Stomach (tissue), 9 donors: ENCODE measurements around the gene GRB2. TPM values are rescaled to one million over a fixed set of nuclear protein-coding genes. Genes with fewer than 3 reads are reported as not detected.

Experiments
- DNase-seq, 2 donors: peaks; one replicate each; pipeline versions ENCODE4 v3.0.0 to v3.0.0-alpha.2; 2013 to 2019
- H3K27ac ChIP-seq, 5 donors: fragments of 200-600 bp in 4 of 5; sonication (generic) in 4 of 5; one replicate each; pipeline ENCODE4 v1.5.1; 2013 to 2019; ENCODE audit warnings: mild to moderate bottlenecking in 1 of 5, moderate library complexity in 1 of 5
- H3K27me3 ChIP-seq, 3 donors: fragments of 200-600 bp; sonication (generic); one replicate each; pipeline ENCODE4 v1.5.1; 2017 to 2019; ENCODE audit warnings: mixed run types in 1 of 3
- H3K36me3 ChIP-seq, 4 donors: fragments of 200-600 bp; sonication (generic); 1 replicate in 3 of 4; 2 replicates in 1 of 4; pipeline ENCODE4 v1.5.1; 2016 to 2019
- H3K4me1 ChIP-seq, 4 donors: fragments of 200-600 bp; sonication (generic); one replicate each; pipeline ENCODE4 v1.5.1; 2016 to 2019
- H3K4me3 ChIP-seq, 4 donors: fragments of 200-600 bp; sonication (generic) in 3 of 4; one replicate each; pipeline ENCODE4 v1.5.1; 2016 to 2019; ENCODE audit warnings: mild to moderate bottlenecking in 1 of 4
- H3K9me3 ChIP-seq, 4 donors: fragments of 200-600 bp; sonication (generic); one replicate each; pipeline ENCODE4 v1.5.1; 2016 to 2019
- EP300 ChIP-seq: sonication (generic); formaldehyde crosslinking; IDR thresholded peaks from one replicate; pipeline ENCODE4 v1.6.1; 2017; ENCODE audit warnings: antibody characterized with exemption
- POLR2A ChIP-seq, 4 donors: fragments of 450-650 bp; IDR thresholded peaks; one replicate each; pipeline ENCODE4 v1.6.1; 2016; ENCODE audit warnings: antibody characterized with exemption in 4 of 4, control low read depth in 2 of 4, mild to moderate bottlenecking in 1 of 4, moderate library complexity in 1 of 4
- POLR2AphosphoS5 ChIP-seq, 3 donors: sonication (generic); formaldehyde crosslinking; IDR thresholded peaks; one replicate each; pipeline ENCODE4 v1.6.1; 2016; ENCODE audit warnings: antibody characterized with exemption in 3 of 3
- WGBS, 5 donors: extraction: QIAGEN DNeasy Blood & Tissue Kit in 3 of 5; methylation state at CpG; one replicate each; pipeline versions ENCODE4 v1.1.5 to v1.1.7; 2013 to 2018; 5-methylcytosine and 5-hydroxymethylcytosine counted together
- intact Hi-C: fragments of 100-400 bp; cut with DNase I; formaldehyde crosslinking; loops from one replicate; pipeline ENCODE4 v1.15.1; 2023; ENCODE audit warnings: low total_unique reads
- polyA plus RNA-seq, 3 donors: library from polyadenylated mRNA; stranded (reverse); fragments of 200-250 nt; gene quantifications; one replicate each; pipeline ENCODE4 v1.2.3, GENCODE V29; 2013
- total RNA-seq, 5 donors: library from RNA; depleted of rRNA; stranded (reverse); fragments of >200 nt; gene quantifications; one replicate each; pipeline versions ENCODE4 v1.1.0 to v1.2.3, GENCODE V29; 2014 to 2016
- TF ChIP-seq, protein P1 (sequence below), 7 experiments: fragments of 450-650 bp in 4 of 7; fragments of 200-600 bp in 3 of 7; sonication (generic) in 3 of 7; IDR thresholded peaks; one replicate each; pipeline ENCODE4 v1.5.1; 2016 to 2019; ENCODE audit warnings: antibody characterized with exemption in 7 of 7, control low read depth in 2 of 7, mild to moderate bottlenecking in 1 of 7
- donor health status: healthy with polysubstance abuse.
- donor health status: Bipolar disorder and iron deficiency.
- donor health status: healthy.

Gene GRB2
- total and polyA plus RNA-seq, 8 donors, result 32.5 to 488 (median 96.6) TPM

GRCh38 chr17:75411328-75412067, 6.0 kb upstream of the GRB2 start:
- TF ChIP-seq, protein P1, sequence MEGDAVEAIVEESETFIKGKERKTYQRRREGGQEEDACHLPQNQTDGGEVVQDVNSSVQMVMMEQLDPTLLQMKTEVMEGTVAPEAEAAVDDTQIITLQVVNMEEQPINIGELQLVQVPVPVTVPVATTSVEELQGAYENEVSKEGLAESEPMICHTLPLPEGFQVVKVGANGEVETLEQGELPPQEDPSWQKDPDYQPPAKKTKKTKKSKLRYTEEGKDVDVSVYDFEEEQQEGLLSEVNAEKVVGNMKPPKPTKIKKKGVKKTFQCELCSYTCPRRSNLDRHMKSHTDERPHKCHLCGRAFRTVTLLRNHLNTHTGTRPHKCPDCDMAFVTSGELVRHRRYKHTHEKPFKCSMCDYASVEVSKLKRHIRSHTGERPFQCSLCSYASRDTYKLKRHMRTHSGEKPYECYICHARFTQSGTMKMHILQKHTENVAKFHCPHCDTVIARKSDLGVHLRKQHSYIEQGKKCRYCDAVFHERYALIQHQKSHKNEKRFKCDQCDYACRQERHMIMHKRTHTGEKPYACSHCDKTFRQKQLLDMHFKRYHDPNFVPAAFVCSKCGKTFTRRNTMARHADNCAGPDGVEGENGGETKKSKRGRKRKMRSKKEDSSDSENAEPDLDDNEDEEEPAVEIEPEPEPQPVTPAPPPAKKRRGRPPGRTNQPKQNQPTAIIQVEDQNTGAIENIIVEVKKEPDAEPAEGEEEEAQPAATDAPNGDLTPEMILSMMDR (IDR thresholded peaks at IDR 0.05), result no peak
- TF ChIP-seq POLR2AphosphoS5 (IDR thresholded peaks at IDR 0.05) (no peak), EP300 (no peak), POLR2A (IDR thresholded peaks at IDR 0.05) (no peak)
- no peak for DNase-seq
- peaks cover 3 to 20% (median 13%) of the 10 kb centered on the region in 4 donors for H3K4me1 ChIP-seq
- H3K27ac ChIP-seq, result no peak overlapping the region
- intact Hi-C loops, result loop anchor here (5.0 kb wide), 1 partner anchor 89 kb away; no protein-coding TSS in a partner anchor
- no peaks in the 10 kb centered on the region for H3K36me3 ChIP-seq
- no peak overlapping the region for H3K4me3 ChIP-seq
- H3K9me3 ChIP-seq, result no peaks in the 10 kb centered on the region
- no peaks in the 10 kb centered on the region for H3K27me3 ChIP-seq
- 85 to 90% (median 89%) methylated on average over 5 of the region's 5 CpGs for WGBS, 5 donors

DNA sequence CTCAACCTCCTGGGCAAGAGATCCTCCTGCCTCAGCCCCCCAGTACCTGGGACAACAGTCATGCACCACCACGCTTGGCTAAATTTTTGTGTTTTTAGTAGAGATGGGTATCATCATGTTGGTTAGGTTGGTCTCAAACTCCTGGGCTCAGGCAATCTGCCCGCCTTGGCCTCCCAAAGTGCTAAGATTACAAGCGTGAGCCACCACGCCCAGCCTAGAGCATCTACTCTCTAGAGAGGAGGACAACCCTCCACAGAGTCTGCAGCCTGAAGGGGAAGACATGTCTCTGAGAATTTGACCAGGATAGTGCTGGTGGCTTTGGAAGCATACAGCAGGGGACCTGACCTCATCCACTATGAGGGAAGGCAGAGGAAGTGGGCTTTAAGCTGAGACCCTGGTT, 4.7 kb upstream of the GRB2 start:
- peaks cover 5 to 28% (median 21%) of the 10 kb centered on the region in 4 donors for H3K4me1 ChIP-seq
- intact Hi-C loops, result loop anchor here (5.0 kb wide), 1 partner anchor 88 kb away; no protein-coding TSS in a partner anchor
- H3K36me3 ChIP-seq, result no peaks in the 10 kb centered on the region
- TF ChIP-seq POLR2AphosphoS5 (IDR thresholded peaks at IDR 0.05), result no peak
- no peak for TF ChIP-seq EP300
- TF ChIP-seq, protein P1 (IDR thresholded peaks at IDR 0.05), result no peak
- no peak for TF ChIP-seq POLR2A (IDR thresholded peaks at IDR 0.05)
- no peaks in the 10 kb centered on the region for H3K27me3 ChIP-seq
- WGBS, 5 donors, result 67 to 88% (median 84%) methylated on average over 4 of the region's 4 CpGs
- H3K4me3 ChIP-seq, result no peak overlapping the region
- H3K27ac ChIP-seq, result no peak overlapping the region
- H3K9me3 ChIP-seq, result no peaks in the 10 kb centered on the region
- no peak for DNase-seq

- H3K9me3 ChIP-seq, result no peaks in the 10 kb centered on the region
- no peak overlapping the region for H3K27ac ChIP-seq
- intact Hi-C loops, result no loop called here
- no peaks in the 10 kb centered on the region for H3K27me3 ChIP-seq
- peaks cover 14 to 38% (median 35%) of the 10 kb centered on the region in 4 donors for H3K4me1 ChIP-seq
- no peak for DNase-seq
- WGBS, 5 donors, result 88 to 97% (median 95%) methylated on average over 2 of the region's 2 CpGs
- H3K4me3 ChIP-seq, result no peak overlapping the region
- TF ChIP-seq, protein P1 (IDR thresholded peaks at IDR 0.05), result no peak
- no peak for TF ChIP-seq POLR2A (IDR thresholded peaks at IDR 0.05)
- no peak for TF ChIP-seq POLR2AphosphoS5 (IDR thresholded peaks at IDR 0.05)
- no peak for TF ChIP-seq EP300
- H3K36me3 ChIP-seq, result no peaks in the 10 kb centered on the region
These were observed 2.3 kb upstream of the GRB2 start for GRCh38 chr17:75407655-75408352.

- Histone ChIP-seq H3K36me3 (no peaks in the 10 kb centered on the region), H3K4me3 (peak overlapping the region; percentile 92 to 100 (median 100)), H3K27ac (peak overlapping the region; percentile 18 to 97 (median 96)), H3K4me1 (peaks cover 14 to 44% (median 40%) of the 10 kb centered on the region in 4 donors), H3K27me3 (no peaks in the 10 kb centered on the region), H3K9me3 (no peaks in the 10 kb centered on the region)
- peak in 1 of 2 donors; percentile 41 for DNase-seq
- intact Hi-C loops, result no loop called here
- TF ChIP-seq EP300 (no peak), POLR2AphosphoS5 (IDR thresholded peaks at IDR 0.05) (no peak), POLR2A (IDR thresholded peaks at IDR 0.05) (no peak)
- TF ChIP-seq, protein P1 (IDR thresholded peaks at IDR 0.05), result no peak
- 3 to 9% (median 5%) methylated on average over 9 of the region's 9 CpGs for WGBS, 5 donors
These were observed 741 bp upstream of the GRB2 start for GRCh38 chr17:75406222-75406615.
